Lower leg skin (tissue), 3 donors: ENCODE results near the gene MT2A.

ENCODE experiments used
- CTCF ChIP-seq, 3 donors: fragments of 450-650 bp; IDR thresholded peaks; one replicate each; pipeline ENCODE4 v1.5.1; 2016; ENCODE audit warnings: antibody characterized with exemption in 3 of 3, mild to moderate bottlenecking in 3 of 3, moderate library complexity in 2 of 3
- POLR2A ChIP-seq, 2 donors: fragments of 450-650 bp; IDR thresholded peaks; one replicate each; pipeline ENCODE4 v1.6.1; 2016 to 2017; ENCODE audit warnings: antibody characterized with exemption in 2 of 2, mild to moderate bottlenecking in 1 of 2, moderate library complexity in 1 of 2

GRCh38 chr16:56603589-56603988, 4.8 kb upstream of the MT2A start:
- TF ChIP-seq CTCF (IDR thresholded peaks at IDR 0.05) (no peak), POLR2A (IDR thresholded peaks at IDR 0.05) (no peak)
